GM19452 (cell line): ENCODE data around the gene TXNRD1.
"Not testable (repeated sequence)": the region's sequence is repeated elsewhere in the genome, so short reads cannot be mapped to it uniquely, and the experiment has no call there.

Source experiments
- ATAC-seq: cut with Tn5 transposase; IDR thresholded peaks from one replicate; pipeline ENCODE4 v1.9.1; 2021; ENCODE audit not compliant: unreplicated experiment

TXNRD1 gene

GRCh38 chr12:104234926-104235499, 19.4 kb downstream of the TXNRD1 start:
- ATAC-seq: no peak

GRCh38 chr12:104237930-104238329, 22.4 kb downstream of the TXNRD1 start:
- no peak for ATAC-seq

GRCh38 chr12:104242546-104243206, 27.1 kb downstream of the TXNRD1 start:
- ATAC-seq: no peak

- no peak for ATAC-seq
These were observed 28.0 kb downstream of the TXNRD1 start for GRCh38 chr12:104243551-104243950.

- no peak for ATAC-seq
These were observed 28.4 kb downstream of the TXNRD1 start for GRCh38 chr12:104243971-104244370.

GRCh38 chr12:104247698-104248097, 32.1 kb downstream of the TXNRD1 start:
- ATAC-seq: no peak

GRCh38 chr12:104248444-104248843, 32.9 kb downstream of the TXNRD1 start:
- ATAC-seq: no peak

GRCh38 chr12:104249017-104249416, 33.4 kb downstream of the TXNRD1 start:
- no peak for ATAC-seq

- ATAC-seq: no peak
These were observed 34.3 kb downstream of the TXNRD1 start for GRCh38 chr12:104249898-104250297.

- ATAC-seq: no peak
These were observed 35.0 kb downstream of the TXNRD1 start for GRCh38 chr12:104250366-104251125.

- ATAC-seq: no peak
These were observed 42.4 kb downstream of the TXNRD1 start for GRCh38 chr12:104257913-104258472.

- ATAC-seq: no peak
These were observed 43.0 kb downstream of the TXNRD1 start for GRCh38 chr12:104258476-104259067.

- ATAC-seq: no peak
These were observed 47.4 kb downstream of the TXNRD1 start for GRCh38 chr12:104263026-104263425.

GRCh38 chr12:104263580-104264358, 48.2 kb downstream of the TXNRD1 start:
- ATAC-seq: no peak

GRCh38 chr12:104265436-104265835, 49.9 kb downstream of the TXNRD1 start:
- not testable (repeated sequence) for ATAC-seq

GRCh38 chr12:104272938-104273337, 57.4 kb downstream of the TXNRD1 start:
- ATAC-seq: no peak

GRCh38 chr12:104273503-104273902, 57.9 kb downstream of the TXNRD1 start:
- no peak for ATAC-seq

- no peak for ATAC-seq
These were observed 59.2 kb downstream of the TXNRD1 start for GRCh38 chr12:104274811-104275210.

- ATAC-seq: no peak
These were observed 60.1 kb downstream of the TXNRD1 start for GRCh38 chr12:104275689-104276088.

- no peak for ATAC-seq
These were observed 60.9 kb downstream of the TXNRD1 start for GRCh38 chr12:104276273-104277131.
